H1 (cell line): ENCODE data around the gene SNX27. TPM values are rescaled to one million over a fixed set of nuclear protein-coding genes. Genes with fewer than 3 reads are reported as not detected.

Experiments used
- CTCF ChIA-PET: fragments of 300-600 bp; sonication (Branson Sonifier 250); formaldehyde crosslinking; loops from one replicate; lab custom pipeline; 2021; ENCODE audit not compliant: partially characterized antibody; lab: Charles Lee
- POLR2A ChIA-PET: fragments of 300-600 bp; sonication (Branson Sonifier 250); formaldehyde crosslinking; loops from one replicate; lab custom pipeline; 2021; ENCODE audit warnings: inconsistent platforms; ENCODE audit not compliant: partially characterized antibody; lab: Charles Lee
- DNase-seq, 2 experiments: peaks; one replicate each; pipeline versions ENCODE4 v3.0.0 to v3.0.0-alpha.2; 2010 to 2022; ENCODE audit warnings: low spot score in 2 of 2, low read depth in 1 of 2, mixed read lengths in 1 of 2
- FAIRE-seq: peaks from 2 replicates; lab custom pipeline; 2011; peaks lifted over from hg19 to GRCh38; lab: Jason Lieb, UNC
- H2AFZ ChIP-seq: 2 replicates; pipeline ENCODE4 v1.8.1; 2012; ENCODE audit warnings: low read length, inconsistent platforms
- H2AK5ac ChIP-seq: 2 replicates; pipeline ENCODE4 v1.6.1; 2013; ENCODE audit warnings: low read depth, low read length
- H2BK120ac ChIP-seq: replicated peaks from 2 replicates; pipeline ENCODE3; 2013; ENCODE audit warnings: low read depth, low read length, inconsistent platforms
- H2BK12ac ChIP-seq: 2 replicates; pipeline ENCODE4 v1.6.1; 2013; ENCODE audit warnings: low read depth, low read length
- H2BK15ac ChIP-seq: 2 replicates; pipeline ENCODE4 v1.6.1; 2013; ENCODE audit warnings: low read length
- H2BK20ac ChIP-seq: 2 replicates; pipeline ENCODE4 v1.6.1; 2013; ENCODE audit warnings: low read length
- H2BK5ac ChIP-seq: 2 replicates; pipeline ENCODE4 v1.6.1; 2013; ENCODE audit warnings: low read depth, low read length
- H3K14ac ChIP-seq: 2 replicates; pipeline ENCODE4 v1.6.1; 2013; ENCODE audit warnings: inconsistent platforms; ENCODE audit not compliant: insufficient read length
- H3K18ac ChIP-seq: 2 replicates; pipeline ENCODE4 v1.6.1; 2013; ENCODE audit warnings: low read length; ENCODE audit errors: extremely low read depth
- H3K23ac ChIP-seq: 2 replicates; pipeline ENCODE4 v1.6.1; 2013; ENCODE audit warnings: inconsistent platforms; ENCODE audit not compliant: insufficient read length
- H3K23me2 ChIP-seq: 2 replicates; pipeline ENCODE4 v1.6.1; 2013; ENCODE audit warnings: low read depth, low read length
- H3K27ac ChIP-seq: 2 replicates; pipeline ENCODE4 v1.6.1; 2011; ENCODE audit warnings: low read depth, low read length, inconsistent platforms
- H3K27me3 ChIP-seq, 4 experiments: replicated peaks in 1 of 4; 1 replicate in 1 of 4; 2 replicates in 3 of 4; pipeline versions ENCODE4 v1.6.1 to v1.8.1; 2011 to 2013; ENCODE audit warnings: low read length in 3 of 4, mild to moderate bottlenecking in 3 of 4, inconsistent platforms in 2 of 4, mixed read lengths in 2 of 4, moderate library complexity in 1 of 4; ENCODE audit not compliant: control insufficient read depth in 3 of 4, insufficient read depth in 3 of 4; ENCODE audit errors: extremely low read depth in 1 of 4
- H3K36me3 ChIP-seq, 4 experiments: 2 replicates each; pipeline versions ENCODE4 v1.6.1 to v1.8.1; 2011 to 2013; ENCODE audit warnings: mild to moderate bottlenecking in 4 of 4, low read length in 3 of 4, moderate library complexity in 2 of 4, control low read depth in 1 of 4, inconsistent platforms in 1 of 4; ENCODE audit not compliant: insufficient read depth in 4 of 4, control insufficient read depth in 2 of 4
- H3K4ac ChIP-seq: replicated peaks from 2 replicates; pipeline ENCODE3; 2013; ENCODE audit warnings: low read length, low read depth, mixed read lengths, inconsistent platforms; ENCODE audit not compliant: insufficient read length
- H3K4me1 ChIP-seq, 4 experiments: replicated peaks in 1 of 4; 1 replicate in 1 of 4; 2 replicates in 3 of 4; pipeline versions ENCODE4 v1.6.1 to v1.8.1; 2011 to 2013; ENCODE audit warnings: low read length in 3 of 4, inconsistent platforms in 2 of 4, mixed read lengths in 1 of 4; ENCODE audit not compliant: insufficient read depth in 4 of 4, control insufficient read depth in 3 of 4
- H3K4me2 ChIP-seq, 2 experiments: 2 replicates each; pipeline versions ENCODE4 v1.6.1 to v1.8.1; 2011 to 2013; ENCODE audit warnings: low read depth in 2 of 2, low read length in 2 of 2, control low read depth in 1 of 2, inconsistent platforms in 1 of 2, mild to moderate bottlenecking in 1 of 2; ENCODE audit not compliant: insufficient read depth in 1 of 2
- H3K4me3 ChIP-seq, 4 experiments: fragments of 200-600, 300-600 bp in 1 of 4; sonication (generic), shearing (Covaris generic), sonication (Bioruptor Twin) in 1 of 4; 2 replicates each; pipeline versions ENCODE4 v1.5.1 to v1.8.1; 2011 to 2016; ENCODE audit warnings: low read length in 4 of 4, low read depth in 3 of 4, control low read depth in 2 of 4, inconsistent platforms in 2 of 4, mild to moderate bottlenecking in 2 of 4, mixed read lengths in 1 of 4, moderate library complexity in 1 of 4; ENCODE audit not compliant: insufficient read depth in 2 of 4; ENCODE audit errors: extremely low read depth in 1 of 4
- H3K56ac ChIP-seq: replicated peaks from 2 replicates; pipeline ENCODE3; 2013; ENCODE audit warnings: low read depth, mild to moderate bottlenecking, mixed read lengths, low read length, inconsistent platforms; ENCODE audit not compliant: insufficient read length
- H3K79me1 ChIP-seq: 2 replicates; pipeline ENCODE4 v1.6.1; 2013; ENCODE audit warnings: low read depth, low read length, control low read depth
- H3K79me2 ChIP-seq, 2 experiments: 2 replicates each; pipeline versions ENCODE4 v1.6.1 to v1.8.1; 2012 to 2013; ENCODE audit warnings: low read length in 2 of 2, mild to moderate bottlenecking in 2 of 2, inconsistent platforms in 1 of 2; ENCODE audit not compliant: insufficient read depth in 2 of 2, control insufficient read depth in 1 of 2
- H3K9ac ChIP-seq, 4 experiments: replicated peaks in 1 of 4; 1 replicate in 1 of 4; 2 replicates in 3 of 4; pipeline versions ENCODE4 v1.6.1 to v1.8.1; 2011 to 2013; ENCODE audit warnings: low read depth in 3 of 4, low read length in 3 of 4, control low read depth in 2 of 4, mild to moderate bottlenecking in 2 of 4, moderate library complexity in 2 of 4, inconsistent platforms in 1 of 4; ENCODE audit errors: extremely low read depth in 1 of 4
- H3K9me3 ChIP-seq, 2 experiments: 2 replicates each; pipeline versions ENCODE4 v1.6.1 to v1.8.1; 2012 to 2013; ENCODE audit warnings: mild to moderate bottlenecking in 2 of 2, moderate library complexity in 2 of 2, control low read depth in 1 of 2, inconsistent platforms in 1 of 2, low read depth in 1 of 2, low read length in 1 of 2, mixed read lengths in 1 of 2; ENCODE audit not compliant: insufficient read depth in 2 of 2
- H4K20me1 ChIP-seq, 2 experiments: replicated peaks in 1 of 2; 2 replicates each; pipeline versions ENCODE3 to v1.8.1; 2011 to 2013; ENCODE audit warnings: inconsistent platforms in 2 of 2, low read length in 2 of 2, mild to moderate bottlenecking in 1 of 2; ENCODE audit not compliant: insufficient read depth in 2 of 2, control insufficient read depth in 1 of 2
- H4K5ac ChIP-seq: 2 replicates; pipeline ENCODE4 v1.6.1; 2013; ENCODE audit warnings: low read length, low read depth, mixed read lengths, inconsistent platforms; ENCODE audit not compliant: insufficient read length
- H4K8ac ChIP-seq: 2 replicates; pipeline ENCODE4 v1.8.0; 2013; ENCODE audit warnings: mild to moderate bottlenecking, moderate library complexity, low read length, inconsistent platforms; ENCODE audit not compliant: insufficient read depth; ENCODE audit errors: extremely low read depth
- H4K91ac ChIP-seq: replicated peaks from 2 replicates; pipeline ENCODE3; 2013; ENCODE audit warnings: low read length, mixed read lengths, inconsistent platforms; ENCODE audit not compliant: insufficient read length
- BACH1 ChIP-seq: IDR thresholded peaks from 2 replicates; pipeline ENCODE4 v1.6.1; 2012; ENCODE audit warnings: low read length, improper control_type of control experiment
- KDM5A ChIP-seq: fragments of 200-600 bp; IDR thresholded peaks from 2 replicates; pipeline ENCODE4 v1.7.1; 2012; ENCODE audit warnings: mild to moderate bottlenecking, low read length, inconsistent platforms, mixed read lengths
- WGBS, 2 experiments: shearing (Covaris generic) in 1 of 2; methylation state at CpG; one replicate each; pipeline versions ENCODE4 v1.1.6 to v1.1.7; 2013 to 2015; ENCODE audit warnings: low lambda C conversion rate in 2 of 2, mixed read lengths in 2 of 2, inconsistent platforms in 1 of 2, low coverage in 1 of 2, missing lambda C conversion rate in 1 of 2; ENCODE audit not compliant: insufficient replicate concordance in 2 of 2, insufficient coverage in 1 of 2, insufficient read length in 1 of 2; ENCODE audit errors: extremely low coverage in 1 of 2, missing lambda C conversion rate in 1 of 2; 5-methylcytosine and 5-hydroxymethylcytosine counted together
- polyA plus RNA-seq, 7 experiments: library from polyadenylated mRNA; depleted of rRNA in 3 of 7; stranded (reverse) in 5 of 7; unstranded in 2 of 7; fragments of >200 nt in 5 of 7; fragments of 200-250 nt in 2 of 7; gene quantifications; 1 replicate in 5 of 7; 2 replicates in 1 of 7; 4 replicates in 1 of 7; pipeline versions ENCODE4 v1.2.1 to v1.2.3, GENCODE V29; 2011 to 2013; ENCODE audit warnings: missing spikeins in 2 of 7, mixed read lengths in 2 of 7
- total RNA-seq: library from RNA; stranded (reverse); fragmentation: NEBNext Ultra II Directional; extraction: Animal tissue kit (Norgen Biotek cat#: 25700); gene quantifications from 2 replicates; pipeline ENCODE4 v1.2.1, GENCODE V29; 2021

The SNX27 gene
- total and polyA plus RNA-seq, 2 of the 8 experiments (the other 6 are each of a cell fraction or from before 2014, with no cell fraction given), result 23.4 to 65.4 TPM

DNA sequence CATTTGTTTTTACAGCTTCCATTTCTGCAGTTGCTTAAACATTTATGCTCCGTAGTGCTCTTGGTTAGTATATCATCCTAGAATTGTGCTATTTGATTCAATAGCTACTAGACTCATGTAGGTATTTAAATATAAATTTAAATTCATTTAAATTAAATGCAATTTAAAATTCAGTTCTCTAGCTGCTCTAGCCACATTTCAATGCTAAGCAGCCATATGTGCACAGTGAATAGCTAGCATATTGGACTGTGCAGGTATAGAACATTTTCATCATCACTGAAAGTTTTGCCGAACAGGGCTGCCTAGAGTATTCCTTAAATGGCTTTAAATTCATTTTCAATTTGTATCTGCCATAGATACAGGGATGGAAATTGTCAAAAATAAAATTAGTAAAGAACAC is 72.3 kb downstream of the SNX27 start:
- H3K36me3 ChIP-seq, result peaks cover 0 to 5% (median 0%) of the 10 kb centered on the region in 4 experiments; a peak in 3 of 8 replicates
- DNase-seq, result no peak
- no peaks in the 10 kb centered on the region for H3K4me1 ChIP-seq
- ChIA-PET POLR2A (interaction anchor here (1.2 kb wide), 1 partner anchor 72 kb away, joined by 3 read pairs; the partner anchor contains the start of gene SNX27), CTCF (interaction anchor here (1.0 to 1.4 kb wide), 2 partner anchors 38 to 42 kb away, joined by 3 to 4 read pairs; no protein-coding TSS in a partner anchor)
- no peak for FAIRE-seq
- H3K9ac ChIP-seq, result no peak overlapping the region
- H4K5ac ChIP-seq, result no peak overlapping the region
- no peaks in the 10 kb centered on the region for H3K9me3 ChIP-seq
- H2BK120ac ChIP-seq, result no peak overlapping the region
- H2BK15ac ChIP-seq, result no peak overlapping the region
- H2AFZ ChIP-seq, result no peak overlapping the region
- H2BK5ac ChIP-seq, result no peak overlapping the region
- 94% methylated on average over 2 of the region's 2 CpGs; no CpG with 5 or more reads in 1 of the 2 experiments for WGBS, 2 experiments
- H2BK20ac ChIP-seq, result no peak overlapping the region
- H3K23ac ChIP-seq, result no peak overlapping the region
- H3K4me2 ChIP-seq, result no peak overlapping the region
- H3K14ac ChIP-seq, result no peak overlapping the region
- H3K79me1 ChIP-seq, result no peaks in the 10 kb centered on the region
- H3K23me2 ChIP-seq, result no peaks in the 10 kb centered on the region
- H3K4ac ChIP-seq, result no peak overlapping the region
- H4K8ac ChIP-seq, result no peak overlapping the region
- H3K4me3 ChIP-seq, result no peak overlapping the region
- H3K27me3 ChIP-seq, result no peaks in the 10 kb centered on the region
- no peak overlapping the region for H4K91ac ChIP-seq
- H4K20me1 ChIP-seq, result no peaks in the 10 kb centered on the region
- no peak overlapping the region for H3K18ac ChIP-seq
- no peak overlapping the region for H2BK12ac ChIP-seq
- H3K56ac ChIP-seq, result no peak overlapping the region
- H2AK5ac ChIP-seq, result no peak overlapping the region
- no peak overlapping the region for H3K27ac ChIP-seq
- H3K79me2 ChIP-seq, result no peaks in the 10 kb centered on the region
- no peak for TF ChIP-seq BACH1
- no peak for TF ChIP-seq KDM5A
